Activated naive CD8-positive, alpha-beta T cell treated with anti-CD3 and anti-CD28 coated beads, Interleukin-2, amount 10 ng/mL, durations not matched to agents 7 days and 5 days (primary cell): Measurements from ENCODE around the gene KIAA0586. TPM values are rescaled to one million over a fixed set of nuclear protein-coding genes. Genes with fewer than 3 reads are reported as not detected.
A peak's percentile ranks its signal among the peaks of the same experiment; 100 is the strongest.

ENCODE experiments used
- ATAC-seq: fragments of 150-1000 bp; cut with Tn5 transposase; one replicate; pipeline ENCODE4 v1.10.0; 2021; ENCODE audit warnings: low read depth, moderate library complexity
- POLR2A ChIA-PET: fragments of 350-600 bp; sonication (Branson Sonifier 250); formaldehyde crosslinking; loops from one replicate; lab custom pipeline; 2021; ENCODE audit warnings: antibody characterized with exemption; lab: Charles Lee
- DNase-seq: peaks from one replicate; pipeline ENCODE4 v3.0.0; 2021
- H3K27ac Mint-ChIP-seq: one replicate; pipeline ENCODE4 v1.8.0; 2022; ENCODE audit warnings: mild to moderate bottlenecking, mixed read lengths
- H3K27me3 Mint-ChIP-seq: one replicate; pipeline ENCODE4 v1.8.0; 2022; ENCODE audit warnings: mild to moderate bottlenecking, moderate library complexity, mixed read lengths
- H3K36me3 Mint-ChIP-seq: one replicate; pipeline ENCODE4 v1.8.0; 2021; ENCODE audit warnings: mild to moderate bottlenecking, mixed read lengths
- H3K4me1 Mint-ChIP-seq: one replicate; pipeline ENCODE4 v1.8.0; 2021; ENCODE audit warnings: mixed read lengths
- H3K4me3 Mint-ChIP-seq: one replicate; pipeline ENCODE4 v1.8.0; 2022; ENCODE audit warnings: mild to moderate bottlenecking, moderate library complexity, mixed read lengths
- H3K9me3 Mint-ChIP-seq: one replicate; pipeline ENCODE4 v1.8.0; 2021; ENCODE audit warnings: mixed read lengths
- total RNA-seq, 2 experiments: library from RNA; stranded (reverse); gene quantifications; one replicate each; pipeline ENCODE4 v1.2.3, GENCODE V29; 2021

KIAA0586 gene
- total RNA-seq, 2 experiments from 2014 or later: 27.4 to 29.9 TPM

DNA sequence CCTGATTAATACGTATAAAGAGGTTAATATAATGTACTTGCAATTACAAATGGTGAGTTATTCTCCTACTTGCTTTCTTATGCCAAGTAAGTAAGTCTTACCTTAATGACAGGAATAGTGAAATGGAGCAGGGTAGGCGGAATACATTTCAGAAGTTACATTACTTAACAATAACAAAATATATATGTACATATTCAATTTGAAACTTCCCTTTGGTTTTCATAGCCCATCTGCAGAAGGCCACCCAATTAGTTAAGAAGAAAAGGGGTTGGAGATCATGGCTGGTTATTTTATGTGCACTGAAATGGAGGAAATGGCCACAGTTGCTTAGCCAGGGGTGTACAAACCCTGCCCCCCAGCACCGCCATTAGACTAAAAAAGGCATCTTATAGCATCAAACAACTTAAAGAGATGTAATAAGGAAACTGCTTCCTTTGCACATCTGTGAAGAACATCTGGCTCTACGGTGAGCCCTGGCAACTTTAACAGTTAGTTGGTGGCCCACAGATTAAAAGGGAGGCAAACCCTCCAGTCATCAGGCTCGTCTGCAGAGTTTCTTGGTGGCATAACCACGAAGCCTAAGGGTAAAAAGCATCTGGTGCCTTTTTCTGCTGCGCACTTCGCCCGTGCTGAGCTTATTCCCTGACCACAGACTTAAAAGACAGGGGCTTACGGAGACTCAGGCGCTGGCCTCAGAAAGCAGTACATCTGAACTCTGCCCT is 171.4 kb downstream of the KIAA0586 start:
- DNase-seq (no peak), ATAC-seq (no peak)
- Mint-ChIP-seq H3K27me3 (peaks cover 7% of the 10 kb centered on the region), H3K36me3 (no peaks in the 10 kb centered on the region), H3K4me3 (peak overlapping the region; percentile 6), H3K27ac (no peak overlapping the region), H3K4me1 (peaks cover 24% of the 10 kb centered on the region), H3K9me3 (no peaks in the 10 kb centered on the region)
- POLR2A ChIA-PET: no interaction called here

DNA sequence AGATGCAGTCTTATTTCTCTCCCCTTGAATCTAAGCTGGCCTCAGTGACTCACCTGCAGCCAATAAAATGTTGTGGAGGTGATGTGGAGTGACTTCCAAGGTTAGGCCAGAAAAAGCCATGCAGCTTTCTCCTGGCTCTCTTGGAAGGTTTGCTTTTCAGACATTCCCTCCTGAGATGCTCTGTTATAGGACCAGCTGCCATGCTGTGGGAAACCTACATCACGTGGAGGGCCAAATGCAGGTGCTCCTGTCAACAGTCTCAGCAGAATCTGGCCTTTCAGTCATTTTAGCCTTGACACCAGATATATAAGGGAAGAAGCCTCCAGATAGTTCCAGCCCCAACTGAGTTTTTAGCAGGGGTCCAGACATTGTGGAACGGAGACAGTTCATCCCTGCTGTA is 172.2 kb downstream of the KIAA0586 start:
- no peak for DNase-seq
- no peak for ATAC-seq
- Mint-ChIP-seq H3K9me3 (no peaks in the 10 kb centered on the region), H3K27me3 (peaks cover 10% of the 10 kb centered on the region), H3K4me1 (peaks cover 24% of the 10 kb centered on the region), H3K4me3 (no peak overlapping the region), H3K36me3 (no peaks in the 10 kb centered on the region), H3K27ac (no peak overlapping the region)
- POLR2A ChIA-PET: no interaction called here

Other genes with a start within 250 kb of the KIAA0586 start
- gene ACTR10, start 227.6 kb upstream of the KIAA0586 start, total RNA-seq: 10 to 100 TPM; 44.9 to 50.1 TPM
- gene PSMA3, start 182.9 kb upstream of the KIAA0586 start, total RNA-seq: 100 to 1,000 TPM; 189 to 203 TPM
- gene ARID4A, start 129.2 kb upstream of the KIAA0586 start, total RNA-seq: 10 to 100 TPM; 51.4 to 53.2 TPM
- not detected for gene TOMM20L, start 31.8 kb upstream of the KIAA0586 start, total RNA-seq
- 10 to 100 TPM; 34.6 to 38.0 TPM for gene TIMM9, start 188 bp upstream of the KIAA0586 start, total RNA-seq
- gene DACT1, start 210.2 kb downstream of the KIAA0586 start, total RNA-seq: under 1 TPM; 0.50 to 0.65 TPM